T-helper 2 cell (primary cell): ENCODE measurements around the gene CSTPP1.
"Not testable (repeated sequence)": the region's sequence is repeated elsewhere in the genome, so short reads cannot be mapped to it uniquely, and the experiment has no call there.

Experiments used
- DNase-seq, 5 experiments: peaks; one replicate each; pipeline versions ENCODE4 v3.0.0 to v3.0.0-alpha.2; 2012 to 2022

CSTPP1 gene

DNA sequence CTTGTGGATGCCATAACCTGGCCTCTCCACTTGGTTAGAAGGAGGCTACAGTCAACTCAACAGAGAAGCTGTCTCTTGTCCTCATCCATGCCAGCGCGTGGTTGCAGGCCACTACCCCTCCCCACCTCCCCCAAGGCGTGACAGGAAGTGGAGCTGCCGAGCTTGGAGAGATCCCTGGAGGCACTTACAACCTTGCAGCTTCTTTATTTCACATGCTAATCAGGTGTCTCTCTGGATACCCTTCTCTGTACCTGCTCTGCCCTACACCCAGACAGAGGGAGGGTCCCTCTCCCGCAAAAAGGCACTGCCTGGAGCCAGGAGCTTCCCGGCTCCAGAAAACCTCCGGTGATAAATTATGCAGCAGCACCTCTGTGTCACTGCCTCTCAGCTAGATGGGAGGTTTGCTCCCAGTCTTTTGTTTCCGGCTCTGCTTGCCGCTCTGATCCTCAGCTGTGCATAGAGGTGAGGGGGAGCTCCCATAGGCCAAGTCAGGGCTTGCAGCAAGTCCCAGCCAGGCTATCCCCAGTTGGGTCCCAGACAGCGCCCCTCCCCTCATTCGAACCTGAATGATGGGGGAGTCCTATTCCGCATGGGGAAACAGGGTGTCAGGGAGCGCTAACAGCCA is 23.9 kb upstream of the CSTPP1 start:
- DNase-seq: no peak

DNA sequence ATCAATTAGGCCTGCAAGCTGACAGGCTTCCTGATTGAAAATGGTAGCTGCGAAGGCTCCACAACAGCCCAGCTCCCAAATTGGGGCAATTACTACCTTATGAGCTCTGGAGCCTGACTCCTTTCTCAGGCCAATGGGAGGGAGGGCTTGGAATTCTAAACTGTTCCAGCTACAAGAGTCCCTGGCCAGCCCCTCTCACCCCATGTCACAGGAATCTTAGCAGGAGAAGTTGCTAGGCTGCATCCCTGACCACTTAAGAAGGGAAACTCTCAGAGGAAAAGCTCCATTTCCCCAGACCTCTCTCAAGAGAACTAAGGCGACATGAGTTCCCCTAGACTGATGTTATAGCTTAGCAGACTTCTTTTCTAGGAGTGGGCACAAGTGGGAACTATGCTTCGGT is 23.1 kb upstream of the CSTPP1 start:
- DNase-seq: no peak

DNA sequence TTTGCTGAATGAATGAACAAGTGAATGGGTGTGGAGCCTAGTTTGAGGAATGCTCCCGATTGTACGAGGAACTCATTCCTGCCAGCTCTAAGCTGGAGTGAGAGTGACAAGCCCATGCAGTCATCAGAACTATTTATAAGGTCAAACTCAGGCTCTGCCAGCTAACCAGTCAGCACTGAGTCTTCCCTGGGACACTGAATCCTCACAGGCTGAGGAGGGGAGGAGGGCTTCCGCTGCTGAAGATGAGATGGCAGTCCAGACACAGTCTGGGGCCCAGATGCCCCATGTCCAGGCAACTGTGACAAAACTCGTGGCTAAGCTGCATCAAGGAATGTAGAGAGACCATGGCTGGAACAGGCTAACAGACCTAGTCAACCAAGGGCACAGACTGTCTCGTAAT is 22.2 kb upstream of the CSTPP1 start:
- DNase-seq: no peak

DNA sequence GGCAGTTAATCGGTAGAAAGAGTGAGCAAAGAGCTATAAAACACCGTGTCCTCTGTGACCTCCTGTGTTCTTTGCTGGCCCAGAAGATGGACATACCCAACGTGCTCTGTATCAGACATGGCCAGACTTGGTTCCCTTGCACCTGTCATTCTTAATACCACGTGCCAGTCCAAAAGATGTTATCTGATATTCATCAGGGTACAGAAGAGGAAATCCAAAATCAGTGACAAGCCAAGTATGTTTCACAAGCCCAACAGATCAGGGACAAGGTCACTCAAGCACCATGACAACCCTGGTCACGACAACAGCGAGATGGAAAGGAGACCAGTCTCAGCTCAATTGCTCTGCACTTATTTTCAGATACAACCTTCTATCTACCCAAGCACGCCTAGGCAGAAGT is 21.7 kb upstream of the CSTPP1 start:
- DNase-seq: no peak

DNA sequence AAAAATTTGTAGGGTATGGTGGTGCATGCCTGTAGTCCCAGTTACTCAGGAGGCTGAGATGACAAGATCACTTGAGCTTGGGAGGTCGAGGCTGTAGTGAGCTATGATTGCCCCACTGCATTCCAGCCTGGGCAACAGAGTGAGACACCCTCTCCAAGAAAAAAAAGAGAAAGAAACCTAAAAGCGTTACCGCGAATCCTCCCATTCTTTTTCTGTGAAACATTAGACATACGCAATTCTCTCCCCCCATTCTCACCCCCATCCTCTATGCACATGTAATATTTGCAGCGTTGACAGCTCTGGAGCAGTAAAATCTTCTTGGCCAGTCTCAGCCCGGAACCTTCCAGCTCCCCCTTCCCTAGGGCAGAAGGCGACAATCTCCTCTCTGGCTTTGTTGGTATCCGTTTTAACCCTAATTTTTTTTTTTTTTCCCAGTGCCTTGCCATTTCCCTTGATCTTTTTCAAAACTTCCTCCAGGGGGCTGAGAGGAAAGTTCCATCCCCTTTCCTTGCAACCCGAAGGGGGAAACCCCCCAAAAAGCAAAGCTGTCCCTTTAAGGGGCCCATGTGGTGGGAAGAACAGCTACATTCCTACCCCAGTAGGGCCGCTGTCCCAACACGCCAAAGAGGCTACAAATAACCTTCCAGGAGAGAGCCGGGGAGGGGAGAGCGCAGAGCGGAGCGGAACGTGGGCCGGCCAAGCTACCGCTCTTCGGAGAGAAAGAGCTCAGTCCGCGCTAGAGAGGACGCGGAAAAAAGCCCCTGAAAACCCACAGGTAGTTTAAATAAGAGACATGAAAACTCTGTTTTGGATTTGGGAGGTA is 20.1 kb upstream of the CSTPP1 start:
- peak in 1 of 5 experiments; percentile 16 for DNase-seq

DNA sequence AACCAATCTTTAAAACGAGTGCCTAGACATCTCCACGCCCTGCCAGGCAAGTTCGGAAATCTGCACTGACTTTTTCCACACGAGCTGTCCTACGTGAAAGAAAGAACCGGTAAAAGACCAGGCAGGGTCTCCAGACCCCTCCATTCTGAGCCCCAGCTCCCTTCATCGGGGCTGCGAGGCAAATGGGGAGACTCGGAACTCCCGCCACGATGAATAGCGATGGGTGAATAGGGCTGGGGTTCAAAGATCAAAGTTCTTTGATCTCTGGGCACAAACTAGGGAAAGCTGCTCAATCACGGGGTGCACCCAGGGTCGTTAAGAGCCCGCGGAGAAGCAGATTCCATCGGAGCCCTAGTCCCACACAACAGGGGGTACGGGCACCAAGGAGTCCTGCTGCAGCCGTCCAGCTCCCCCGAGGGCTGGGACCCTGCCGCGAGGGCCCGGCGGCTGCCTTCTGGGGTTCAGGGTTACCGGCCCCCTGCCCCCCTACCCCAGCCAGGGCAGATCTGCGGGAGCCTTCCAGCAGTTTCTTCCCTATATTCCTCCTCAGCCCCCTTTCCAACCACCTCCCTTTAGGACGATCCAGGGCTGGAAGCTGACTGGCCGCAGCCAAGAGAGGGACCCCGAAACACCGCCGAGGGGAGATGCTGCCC is 19.3 kb upstream of the CSTPP1 start:
- no peak for DNase-seq

DNA sequence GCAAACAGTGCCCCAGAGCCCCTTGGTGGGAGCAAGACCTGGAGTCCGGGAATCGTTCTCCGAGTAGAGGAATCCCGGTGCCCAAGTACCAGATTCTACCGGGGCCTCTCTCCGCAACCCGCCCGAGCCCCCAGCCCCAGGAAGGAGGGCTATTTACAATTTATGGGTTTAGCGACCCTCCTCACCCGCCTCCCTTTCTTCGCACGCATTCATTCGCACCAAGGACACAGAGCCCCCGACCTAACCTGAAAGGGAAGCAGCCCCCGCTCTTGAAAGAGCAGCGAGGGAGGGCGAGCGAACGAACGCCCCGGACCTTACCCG is 18.8 kb upstream of the CSTPP1 start:
- no peak for DNase-seq

DNA sequence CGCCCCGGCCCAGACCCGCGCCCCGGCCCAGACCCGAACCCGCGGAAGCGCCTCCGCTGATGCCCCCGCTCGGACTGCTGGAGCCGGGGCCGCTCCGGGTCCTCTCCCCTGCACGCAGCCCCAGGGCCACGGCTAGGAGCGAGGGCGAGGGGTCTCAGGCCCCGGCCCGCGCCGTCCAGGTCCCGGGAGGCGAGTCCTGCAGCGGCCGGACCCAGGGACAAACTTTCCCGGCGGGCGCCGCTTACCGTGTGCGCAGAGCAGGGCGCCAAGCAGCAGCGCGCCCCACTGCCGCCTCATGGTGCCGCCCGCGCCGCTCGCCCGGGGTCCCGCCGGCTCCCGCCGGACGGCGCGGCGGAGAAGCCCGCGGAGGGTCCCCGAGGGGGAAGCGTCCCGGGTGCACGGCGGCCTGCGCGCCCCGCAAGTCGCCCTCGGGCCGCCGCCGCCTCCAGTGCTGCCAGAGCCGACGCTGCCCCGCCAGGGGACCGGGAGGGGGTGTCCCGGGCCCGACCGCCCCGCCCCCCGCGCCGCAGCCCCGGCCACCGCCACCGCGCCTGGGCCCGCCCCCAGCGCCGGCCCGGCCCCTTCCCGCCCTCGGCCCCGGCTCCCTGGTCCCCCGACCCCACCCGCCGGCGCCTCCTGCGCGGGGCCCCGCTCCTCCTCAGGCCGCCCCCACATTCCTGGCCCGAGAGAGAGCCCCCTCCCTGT is 18.3 kb upstream of the CSTPP1 start, which contains the start of gene LRP4:
Gene LRP4, minus strand, starts transcription at position 468 of the 705 bp plus-strand sequence. Its CDS starts 171 bp downstream, at position 297.
- DNase-seq: peak in 3 of 5 experiments; percentile 7 to 23 (median 16)

DNA sequence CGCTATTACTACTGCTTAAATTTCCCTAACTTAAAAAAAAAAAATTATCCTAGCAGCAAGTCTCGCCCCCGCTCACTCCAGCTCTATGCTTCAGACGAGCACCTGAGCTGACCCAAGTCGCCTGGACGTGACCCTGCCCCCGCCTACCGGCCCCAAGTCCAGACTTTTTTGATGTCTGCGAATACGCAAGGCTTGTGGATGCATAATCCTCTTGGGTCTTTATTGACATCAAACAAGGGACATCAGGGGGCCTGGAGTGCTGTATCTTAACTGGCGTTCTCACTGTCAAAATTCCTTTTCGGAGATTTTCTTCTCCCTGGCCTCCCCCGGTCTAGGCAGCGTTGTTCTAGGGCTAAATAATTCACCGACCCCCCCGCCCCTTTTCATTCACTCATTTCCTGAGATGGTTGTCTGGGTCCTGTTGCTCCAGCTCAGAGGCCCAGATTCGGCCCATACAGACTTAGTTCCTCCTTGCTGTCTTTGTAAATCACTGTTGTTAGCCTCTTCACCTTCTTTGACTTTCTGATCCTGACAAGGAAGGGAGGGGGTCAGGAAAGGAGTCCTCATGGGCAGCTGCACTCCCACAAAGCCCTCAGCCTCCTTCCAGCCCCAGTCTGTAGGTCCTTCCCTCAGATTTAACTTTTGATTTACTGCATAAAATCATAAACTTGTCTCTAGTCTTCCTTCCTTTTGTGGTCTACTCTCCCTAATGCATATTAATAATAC is 17.6 kb upstream of the CSTPP1 start:
- DNase-seq: no peak

DNA sequence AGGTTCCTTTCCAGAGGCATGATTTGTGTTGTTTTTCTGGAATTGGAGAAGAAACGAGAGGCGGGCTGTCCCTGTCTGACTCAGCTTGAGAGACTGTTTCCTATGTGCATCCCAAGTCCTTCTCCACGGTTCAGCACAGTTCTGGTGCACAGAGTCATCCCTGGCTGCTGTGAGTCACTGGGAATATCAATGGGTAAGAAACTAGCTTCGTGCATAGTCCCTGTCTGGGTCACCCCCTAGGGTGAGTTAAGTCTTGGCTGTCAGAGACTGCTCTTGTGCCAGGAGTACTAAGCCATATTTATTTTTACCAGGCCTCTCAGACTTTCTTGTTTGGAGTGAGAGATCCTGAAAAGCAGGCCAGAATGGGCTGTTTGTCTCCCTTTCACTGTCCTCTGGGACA is 15.8 kb upstream of the CSTPP1 start:
- no peak for DNase-seq

DNA sequence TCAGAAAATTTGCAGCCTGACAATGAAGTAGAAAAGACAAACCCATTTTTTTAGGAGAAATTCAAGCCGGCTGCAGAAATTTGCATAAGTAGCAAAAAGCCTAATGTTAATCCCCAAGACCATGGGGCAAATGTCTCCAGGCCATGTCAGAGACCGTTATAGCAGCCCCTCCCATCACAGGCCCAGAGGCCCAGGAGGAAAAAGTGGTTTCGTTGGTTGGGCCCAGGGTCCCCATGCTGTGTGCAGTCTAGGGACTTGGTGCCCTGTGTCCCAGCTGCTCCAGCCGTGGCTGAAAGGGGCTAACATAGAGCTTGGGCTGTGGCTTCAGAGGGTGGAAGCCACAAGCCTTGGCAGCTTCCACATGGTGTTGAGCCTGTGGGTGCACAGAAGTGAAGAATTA is 8.6 kb upstream of the CSTPP1 start:
- not testable (repeated sequence) for DNase-seq

DNA sequence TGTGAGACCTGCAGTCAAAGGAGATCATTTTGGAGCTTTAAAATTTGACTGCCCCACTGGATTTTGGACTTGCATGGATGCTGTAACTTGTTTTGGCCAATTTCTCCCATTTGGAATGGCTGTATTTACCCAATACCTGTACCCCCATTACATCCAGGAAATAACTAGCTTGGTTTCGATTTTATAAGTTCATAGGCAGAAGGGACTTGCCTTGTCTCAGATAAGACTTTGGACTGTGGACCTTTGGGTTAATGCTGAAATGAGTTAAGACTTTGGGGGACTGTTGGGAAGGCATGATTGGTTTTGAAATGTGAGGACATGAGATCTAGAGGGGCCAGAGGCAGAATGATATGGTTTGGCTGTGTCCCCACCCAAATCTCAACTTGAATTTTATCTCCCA is 7.9 kb upstream of the CSTPP1 start:
- DNase-seq: not testable (repeated sequence)

DNA sequence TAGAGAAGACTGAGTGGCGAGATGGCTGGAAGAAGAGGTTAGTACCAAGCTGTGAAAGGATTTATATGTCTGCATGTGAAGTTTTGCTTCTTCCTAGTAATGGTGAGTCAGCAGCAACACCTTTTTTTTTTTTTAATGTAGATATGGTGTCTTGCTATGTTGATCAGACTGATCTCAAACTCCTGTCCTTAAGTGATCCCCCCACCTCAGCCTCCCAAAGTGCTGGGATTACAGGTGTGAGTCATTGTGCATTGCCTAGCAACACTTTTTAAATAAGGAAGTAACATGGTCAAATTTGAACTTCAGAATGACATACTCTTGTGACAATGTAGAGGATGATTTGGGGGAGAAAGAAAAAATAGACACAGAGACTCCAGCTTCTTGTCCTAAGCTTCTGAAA is 6.5 kb upstream of the CSTPP1 start:
- DNase-seq: no peak

DNA sequence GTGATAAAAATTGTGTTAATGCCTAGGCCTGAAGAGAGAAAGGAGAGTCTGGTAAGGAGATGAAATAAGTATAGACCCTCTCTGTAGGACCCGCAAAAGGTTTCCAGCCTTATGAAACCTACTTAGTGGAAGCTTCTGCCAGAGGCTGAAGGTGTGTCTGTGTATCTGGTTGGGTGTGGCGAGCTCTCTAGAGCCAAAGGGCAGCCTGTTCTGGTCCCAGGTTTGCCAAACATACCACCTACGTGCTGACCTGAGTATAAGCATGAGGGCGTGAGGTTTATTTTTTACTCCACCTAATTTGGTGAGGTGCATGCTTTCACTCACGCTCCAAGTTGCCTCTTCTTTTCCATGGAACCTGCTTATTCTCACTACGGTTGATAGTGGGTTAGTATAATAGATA is 5.6 kb downstream of the CSTPP1 start:
- no peak for DNase-seq

DNA sequence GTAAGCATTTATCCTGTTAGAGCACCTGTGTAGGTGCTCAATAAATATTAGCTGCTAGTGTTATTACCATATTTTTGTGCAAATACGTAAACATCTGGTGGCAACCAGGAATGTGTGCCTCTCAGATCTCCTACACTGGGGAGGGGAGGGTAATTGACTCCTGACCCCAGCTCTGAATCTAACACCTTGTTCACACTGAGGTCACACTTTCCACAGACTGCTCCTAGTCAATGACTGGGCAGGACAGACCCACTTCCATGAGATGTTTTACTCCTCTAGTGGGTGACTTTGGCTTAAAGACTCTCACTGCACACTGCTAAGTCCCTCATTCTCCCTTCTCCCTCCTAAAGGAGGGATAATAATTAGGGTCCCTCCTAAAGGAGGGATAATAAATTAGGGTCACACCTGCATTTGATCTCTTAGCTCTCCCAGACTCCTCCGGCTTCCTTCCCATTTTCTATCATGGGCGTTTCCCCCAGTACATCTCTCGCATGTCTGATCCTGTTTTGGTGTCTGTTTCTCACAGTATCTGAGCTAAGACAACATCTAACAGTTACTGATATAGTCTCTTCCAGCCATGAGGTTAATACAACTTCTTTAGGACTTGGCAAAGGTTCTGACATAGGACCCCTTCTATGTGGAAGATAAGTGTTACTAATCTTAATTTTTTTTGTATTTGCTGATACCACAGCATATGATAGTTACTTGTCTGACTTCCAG is 8.0 kb downstream of the CSTPP1 start:
- DNase-seq: no peak

DNA sequence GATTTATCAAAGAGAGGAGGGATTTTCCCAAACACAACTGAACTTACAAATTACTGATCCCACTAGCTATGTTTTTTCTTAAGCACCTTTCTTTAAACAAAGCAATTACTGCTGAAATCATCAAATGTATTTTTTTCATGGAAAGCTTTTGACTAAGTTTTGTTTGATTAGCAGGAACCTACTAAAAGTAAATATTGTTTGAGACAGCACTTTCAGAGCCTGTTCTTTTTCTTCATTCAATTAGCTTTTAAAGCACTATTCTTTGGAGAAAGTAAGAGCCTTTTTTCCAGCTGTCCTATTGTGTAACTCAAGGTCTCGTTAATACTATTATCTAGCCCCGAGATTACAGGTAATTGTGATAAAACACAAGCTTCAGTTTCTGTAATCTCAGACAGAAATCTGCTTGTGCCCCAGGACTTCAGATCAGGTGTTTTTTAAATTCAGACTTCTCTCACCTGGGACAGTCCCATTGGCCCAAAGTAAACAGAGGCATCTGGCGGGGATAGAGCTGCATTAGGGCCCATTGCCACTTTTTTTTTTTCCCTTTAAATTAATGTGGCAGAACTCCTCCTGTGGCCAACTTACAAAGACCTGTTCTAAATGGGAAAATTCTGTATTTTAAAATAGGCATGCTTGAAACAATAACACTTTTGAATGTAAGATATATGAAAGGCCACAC is 11.0 kb downstream of the CSTPP1 start:
- no peak for DNase-seq

DNA sequence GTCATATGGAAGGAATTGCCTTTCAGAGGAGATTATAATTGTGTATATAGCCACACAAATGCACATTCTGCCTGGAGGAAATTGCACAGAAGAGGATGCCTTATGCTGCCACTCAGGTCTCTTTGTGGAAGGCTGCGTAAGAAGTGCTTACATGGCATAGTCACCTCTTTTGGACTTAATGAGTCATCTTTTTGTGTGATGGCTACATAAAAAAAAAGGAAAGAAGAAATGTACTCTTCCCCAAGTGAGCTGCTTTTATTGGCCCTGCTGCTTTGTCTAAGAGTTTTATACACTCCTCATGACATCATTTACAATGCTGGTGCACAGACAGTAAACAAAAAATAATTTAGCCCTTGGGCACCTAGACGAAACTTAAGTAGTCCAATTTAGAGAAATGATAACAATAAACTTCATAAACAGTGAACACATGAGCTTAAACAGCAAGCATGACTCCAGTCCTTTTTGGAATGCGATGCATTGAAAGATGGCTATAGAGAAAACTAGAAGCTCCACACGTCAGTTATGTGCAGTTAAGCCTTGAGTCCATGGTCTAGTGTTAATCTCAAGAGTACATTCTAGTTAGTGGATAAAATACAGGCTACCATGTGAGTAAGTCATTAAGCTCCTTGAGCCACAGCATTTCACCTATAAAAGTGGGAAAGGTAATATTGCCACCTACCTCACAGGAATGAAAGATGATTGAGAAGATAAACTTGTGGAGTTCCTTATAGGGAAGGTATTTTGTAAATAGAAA is 12.0 kb downstream of the CSTPP1 start:
- no peak for DNase-seq

DNA sequence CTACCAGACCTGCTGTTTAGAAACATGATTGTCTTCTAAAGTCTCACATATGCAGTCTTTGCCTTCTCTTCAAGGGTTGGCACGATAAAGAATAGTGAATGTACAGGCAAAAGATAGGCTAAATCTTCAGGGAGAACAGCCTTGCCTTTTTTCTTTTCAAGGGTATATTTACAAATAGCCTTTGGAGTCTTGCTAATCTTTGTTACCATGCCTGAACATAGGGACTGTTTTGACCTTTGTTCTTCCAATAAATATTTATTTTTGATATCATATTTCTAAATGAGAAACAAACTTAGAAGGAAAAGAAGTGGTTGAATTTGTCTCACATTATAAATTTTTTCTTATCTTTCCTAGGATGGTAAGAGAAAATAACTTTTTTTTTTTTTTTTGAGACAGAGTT is 12.7 kb downstream of the CSTPP1 start:
- DNase-seq: no peak

DNA sequence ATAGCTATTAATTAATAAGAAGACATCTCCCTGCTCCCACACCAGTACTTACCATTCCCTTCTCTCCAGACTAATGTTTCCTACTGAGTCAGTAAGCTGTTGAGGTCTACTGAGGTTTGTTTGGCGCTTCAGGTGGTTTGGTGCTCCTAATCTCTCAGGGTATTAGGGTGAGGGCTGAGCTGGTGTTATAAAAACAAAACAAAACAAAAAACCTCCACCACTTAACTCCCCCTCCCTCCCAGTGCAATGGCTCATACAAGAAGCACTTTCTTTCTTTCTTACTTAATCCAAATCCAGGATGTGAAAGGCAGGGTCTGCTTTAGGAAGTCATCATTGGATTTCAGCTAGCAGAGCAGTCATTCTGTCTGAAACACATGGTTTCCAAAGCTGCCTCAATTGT is 15.3 kb downstream of the CSTPP1 start:
- no peak for DNase-seq

DNA sequence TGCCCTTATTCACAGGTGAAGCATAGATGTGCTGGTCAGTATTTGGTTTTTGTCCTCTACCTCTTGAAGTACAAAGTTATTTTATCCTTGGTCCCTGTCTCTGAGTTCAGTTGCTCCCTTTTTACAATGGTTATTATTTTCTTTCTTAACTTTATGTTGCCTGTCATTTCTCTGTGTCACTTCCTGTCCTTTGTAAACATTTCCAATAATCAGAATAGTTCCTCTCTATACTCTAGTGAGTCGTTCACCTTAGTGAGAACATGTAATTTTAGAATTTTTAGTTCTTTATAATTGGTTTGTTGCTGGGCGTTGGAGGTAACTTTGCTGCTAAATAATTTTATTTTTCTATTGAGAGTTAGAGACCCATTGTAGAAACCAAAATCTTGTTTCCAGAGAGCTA is 16.0 kb downstream of the CSTPP1 start:
- DNase-seq: no peak

DNA sequence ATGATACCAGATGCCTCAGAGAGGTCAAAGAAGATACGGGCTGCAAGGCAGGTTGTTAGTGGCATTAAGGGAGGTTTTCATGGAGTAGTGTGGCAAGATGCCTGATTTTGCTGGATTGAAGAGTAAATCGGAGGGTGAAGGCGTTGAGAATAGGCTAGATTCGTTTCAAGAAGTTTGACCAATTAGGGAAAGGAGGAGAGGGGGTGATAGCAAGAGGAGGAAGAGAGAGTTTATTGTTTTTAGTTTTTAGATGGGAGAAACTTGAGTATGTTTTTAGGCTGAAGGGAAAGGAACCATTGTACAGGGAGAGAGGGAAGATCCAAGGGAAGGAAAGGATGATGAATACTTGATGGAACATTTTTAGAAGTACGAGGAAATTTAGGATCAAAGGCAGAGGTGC is 16.5 kb downstream of the CSTPP1 start:
- DNase-seq: no peak
